ENCODE data around the gene NVL. TPM values are rescaled to one million over a fixed set of nuclear protein-coding genes. Genes with fewer than 3 reads are reported as not detected.
"Not testable (repeated sequence)": the region's sequence is repeated elsewhere in the genome, so short reads cannot be mapped to it uniquely, and the experiment has no call there.

NVL gene
- total and polyA plus RNA-seq, 2 donors (not counting 3 experiments of a cell fraction or from before 2014, with no cell fraction given) = 16.7 to 30.3 TPM

DNA sequence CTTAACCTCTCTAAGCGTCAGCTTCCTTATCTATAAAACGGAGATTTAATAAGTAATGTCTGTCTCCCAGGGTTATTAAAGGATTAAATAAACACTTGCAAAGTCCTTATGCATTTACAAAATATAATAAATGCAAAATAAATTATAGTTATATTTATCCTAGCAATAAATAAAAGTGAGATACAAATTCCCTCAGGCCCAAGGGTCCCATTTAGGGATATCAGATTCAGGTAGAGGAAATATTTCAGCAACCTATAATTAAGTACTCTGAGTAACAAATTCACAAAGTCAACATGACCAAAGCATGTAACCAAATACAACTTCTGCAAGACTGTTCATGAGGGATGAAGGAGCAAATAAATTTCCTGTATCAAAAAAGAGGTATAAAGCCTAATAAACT is 17.9 kb downstream of the NVL start:
- no peaks in the 10 kb centered on the region for H3K4me1 ChIP-seq (ENCODE audit: control insufficient read depth, extremely low read depth, insufficient read depth, low read length)
- H3K9me1 ChIP-seq (replicated peaks; ENCODE audit: control insufficient read depth, extremely low read depth, insufficient read depth, low read length) = no peaks in the 10 kb centered on the region
- ChIA-PET CTCF (no interaction called here), POLR2A (interaction anchor here (0.7 kb wide), 1 partner anchor 71 kb away, joined by 3 read pairs; no protein-coding TSS in a partner anchor)
- DNase-seq (ENCODE audit: low read depth, low spot score) (no peak), FAIRE-seq (no peak)
- H4K20me1 ChIP-seq (replicated peaks; ENCODE audit: control insufficient read depth, extremely low read depth, insufficient read depth, low read length) = no peaks in the 10 kb centered on the region
- dilution Hi-C loops (cut with MboI; ENCODE audit: extremely low pct_ligation_motif_present, low sequenced_read_pairs) (no loop called here), intact Hi-C loops (cut with micrococcal nuclease) (no loop called here)
- H3K27me3 ChIP-seq (ENCODE audit: control insufficient read depth in 2 of 2, insufficient read depth in 2 of 2, low read length in 2 of 2) = no peaks in the 10 kb centered on the region
- no peak overlapping the region for H3K4me3 ChIP-seq (replicated peaks in 1 of 3; ENCODE audit: insufficient read depth in 1 of 3, low read depth in 1 of 3, low read length in 3 of 3)
- no peaks in the 10 kb centered on the region for H3K9me3 ChIP-seq (replicated peaks; ENCODE audit: control insufficient read depth, insufficient read depth, low read length)
- BruUV-seq (replicated peaks) = no TSS peak
- H3K9ac ChIP-seq (replicated peaks; ENCODE audit: extremely low read depth, insufficient read depth, low read length) = no peak overlapping the region
- H3K27ac ChIP-seq (ENCODE audit: insufficient read depth, low read depth, low read length) = no peak overlapping the region
- H3K36me3 ChIP-seq (ENCODE audit: control insufficient read depth in 2 of 2, extremely low read depth in 1 of 2, insufficient read depth in 2 of 2, low read length in 2 of 2) = peaks cover 6 to 11% of the 10 kb centered on the region in 2 experiments
- H2AFZ ChIP-seq (ENCODE audit: low read depth, low read length) = no peak overlapping the region
- H3K4me2 ChIP-seq (ENCODE audit: insufficient read depth, low read length) = no peak overlapping the region
- TF ChIP-seq FOS (IDR thresholded peaks at IDR 0.05; ENCODE audit: borderline replicate concordance, insufficient read depth, low read length) = no peak
- TF ChIP-seq, protein P1, sequence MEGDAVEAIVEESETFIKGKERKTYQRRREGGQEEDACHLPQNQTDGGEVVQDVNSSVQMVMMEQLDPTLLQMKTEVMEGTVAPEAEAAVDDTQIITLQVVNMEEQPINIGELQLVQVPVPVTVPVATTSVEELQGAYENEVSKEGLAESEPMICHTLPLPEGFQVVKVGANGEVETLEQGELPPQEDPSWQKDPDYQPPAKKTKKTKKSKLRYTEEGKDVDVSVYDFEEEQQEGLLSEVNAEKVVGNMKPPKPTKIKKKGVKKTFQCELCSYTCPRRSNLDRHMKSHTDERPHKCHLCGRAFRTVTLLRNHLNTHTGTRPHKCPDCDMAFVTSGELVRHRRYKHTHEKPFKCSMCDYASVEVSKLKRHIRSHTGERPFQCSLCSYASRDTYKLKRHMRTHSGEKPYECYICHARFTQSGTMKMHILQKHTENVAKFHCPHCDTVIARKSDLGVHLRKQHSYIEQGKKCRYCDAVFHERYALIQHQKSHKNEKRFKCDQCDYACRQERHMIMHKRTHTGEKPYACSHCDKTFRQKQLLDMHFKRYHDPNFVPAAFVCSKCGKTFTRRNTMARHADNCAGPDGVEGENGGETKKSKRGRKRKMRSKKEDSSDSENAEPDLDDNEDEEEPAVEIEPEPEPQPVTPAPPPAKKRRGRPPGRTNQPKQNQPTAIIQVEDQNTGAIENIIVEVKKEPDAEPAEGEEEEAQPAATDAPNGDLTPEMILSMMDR (IDR thresholded peaks at IDR 0.05; ENCODE audit: extremely low read depth in 1 of 2, insufficient read depth in 1 of 2, low read depth in 1 of 2, low read length in 2 of 2) = no peak
- TF ChIP-seq POLR2A (IDR thresholded peaks at IDR 0.05; ENCODE audit: low read depth, low read length) = no peak
- TF ChIP-seq, protein P2, sequence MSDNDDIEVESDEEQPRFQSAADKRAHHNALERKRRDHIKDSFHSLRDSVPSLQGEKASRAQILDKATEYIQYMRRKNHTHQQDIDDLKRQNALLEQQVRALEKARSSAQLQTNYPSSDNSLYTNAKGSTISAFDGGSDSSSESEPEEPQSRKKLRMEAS (IDR thresholded peaks at IDR 0.05; ENCODE audit: insufficient read depth, insufficient read length) = no peak
- no peak for TF ChIP-seq JUN (IDR thresholded peaks at IDR 0.05; ENCODE audit: borderline replicate concordance, insufficient read depth, insufficient read length, low read depth)
- TF ChIP-seq GATA2 (IDR thresholded peaks at IDR 0.05; ENCODE audit: insufficient read depth, insufficient read length, low read depth, low read length) = no peak
- H3K79me2 ChIP-seq (ENCODE audit: control insufficient read depth, insufficient read depth, low read length) = no peaks in the 10 kb centered on the region

DNA sequence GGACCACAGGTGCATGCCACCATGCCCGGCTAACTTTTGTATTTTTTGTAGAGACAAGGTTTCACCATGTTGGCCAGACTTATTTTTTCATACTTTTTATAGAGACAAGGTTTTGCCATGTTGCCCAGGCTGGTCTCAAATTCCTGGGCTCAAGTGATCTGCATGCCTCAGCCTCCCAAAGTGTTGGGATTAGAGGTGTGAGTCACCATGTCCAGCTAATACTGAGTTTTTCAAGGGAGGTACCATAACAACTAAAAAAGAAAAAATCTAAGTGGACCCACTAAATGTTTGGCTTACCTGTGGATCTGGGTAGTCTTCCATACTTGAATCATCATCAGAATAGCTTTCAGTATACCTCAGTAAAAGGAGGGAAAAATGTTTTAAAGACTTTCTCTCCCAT is 18.5 kb downstream of the NVL start:
- H3K36me3 ChIP-seq (ENCODE audit: control insufficient read depth in 2 of 2, extremely low read depth in 1 of 2, insufficient read depth in 2 of 2, low read length in 2 of 2) = peaks cover 6 to 11% of the 10 kb centered on the region in 2 experiments
- DNase-seq (ENCODE audit: low read depth, low spot score); H3K4me1 ChIP-seq (ENCODE audit: control insufficient read depth, extremely low read depth, insufficient read depth, low read length); dilution Hi-C loops (cut with MboI; ENCODE audit: extremely low pct_ligation_motif_present, low sequenced_read_pairs); H3K9ac ChIP-seq (replicated peaks; ENCODE audit: extremely low read depth, insufficient read depth, low read length); H3K27ac ChIP-seq (ENCODE audit: insufficient read depth, low read depth, low read length); H2AFZ ChIP-seq (ENCODE audit: low read depth, low read length); H3K79me2 ChIP-seq (ENCODE audit: control insufficient read depth, insufficient read depth, low read length); FAIRE-seq; POLR2A ChIA-PET; BruUV-seq (replicated peaks); H3K9me3 ChIP-seq (replicated peaks; ENCODE audit: control insufficient read depth, insufficient read depth, low read length); H4K20me1 ChIP-seq (replicated peaks; ENCODE audit: control insufficient read depth, extremely low read depth, insufficient read depth, low read length); H3K4me3 ChIP-seq (replicated peaks in 1 of 3; ENCODE audit: insufficient read depth in 1 of 3, low read depth in 1 of 3, low read length in 3 of 3); H3K4me2 ChIP-seq (ENCODE audit: insufficient read depth, low read length); H3K9me1 ChIP-seq (replicated peaks; ENCODE audit: control insufficient read depth, extremely low read depth, insufficient read depth, low read length); intact Hi-C loops (cut with micrococcal nuclease); H3K27me3 ChIP-seq (ENCODE audit: control insufficient read depth in 2 of 2, insufficient read depth in 2 of 2, low read length in 2 of 2): not testable (repeated sequence)
- CTCF ChIA-PET = interaction anchor here (1.5 kb wide), 1 partner anchor 142 kb away, joined by 3 read pairs; no protein-coding TSS in a partner anchor

Data from endothelial cell of umbilical vein (primary cell).